Iris pigment epithelial cell (primary cell): ENCODE data around the gene GCNT2.
A peak's percentile ranks its signal among the peaks of the same experiment; 100 is the strongest.
"Not testable (repeated sequence)": the region's sequence is repeated elsewhere in the genome, so short reads cannot be mapped to it uniquely, and the experiment has no call there.

ENCODE experiments used
- DNase-seq: peaks from one replicate; pipeline ENCODE4 v3.0.0-alpha.2; 2011; ENCODE audit warnings: low read depth

The GCNT2 gene

GRCh38 chr6:10580570-10580969 is 59.4 kb downstream of the GCNT2 start:
- DNase-seq: no peak

DNA sequence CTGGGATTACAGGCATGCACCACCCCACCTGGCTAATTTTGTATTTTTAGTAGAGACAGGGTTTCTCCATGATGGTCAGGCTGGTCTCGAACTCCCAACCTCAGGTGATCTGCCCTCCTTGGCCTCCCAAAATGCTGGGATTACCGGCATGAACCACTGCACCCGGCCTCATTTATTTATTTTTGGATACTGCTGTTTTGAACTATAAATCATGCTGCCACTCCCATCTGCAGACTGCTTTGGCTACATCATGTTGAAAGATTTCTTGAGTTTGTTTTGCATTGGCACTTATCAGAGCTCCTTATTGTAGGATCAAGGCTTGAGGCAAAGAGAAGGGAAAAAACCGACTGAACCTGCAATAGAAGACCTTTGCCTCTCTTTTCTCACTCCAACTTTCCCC is 60.3 kb downstream of the GCNT2 start:
- not testable (repeated sequence) for DNase-seq

- DNase-seq: no peak
Observed at GRCh38 chr6:10582774-10583508, 61.8 kb downstream of the GCNT2 start.

GRCh38 chr6:10583509-10583901 is 62.4 kb downstream of the GCNT2 start:
- no peak for DNase-seq

DNA sequence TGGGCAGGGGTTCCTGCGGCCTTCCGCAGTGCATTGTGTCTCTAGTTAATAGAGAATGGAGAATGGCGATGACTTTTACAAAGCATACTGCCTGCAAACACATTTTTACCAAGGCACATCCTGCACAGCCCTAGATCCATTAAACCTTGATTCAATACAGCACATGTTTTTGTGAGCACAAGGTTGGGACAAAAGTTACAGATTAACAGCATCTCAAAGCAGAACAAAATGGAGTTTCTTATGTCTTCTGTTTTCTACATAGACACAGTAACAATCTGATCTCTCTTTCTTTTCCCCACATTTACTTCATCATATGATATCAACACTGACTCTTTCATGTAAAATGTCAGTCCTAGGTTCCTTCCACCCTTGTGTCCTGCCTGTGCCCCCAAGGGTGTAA is 63.5 kb downstream of the GCNT2 start:
- DNase-seq: no peak

DNA sequence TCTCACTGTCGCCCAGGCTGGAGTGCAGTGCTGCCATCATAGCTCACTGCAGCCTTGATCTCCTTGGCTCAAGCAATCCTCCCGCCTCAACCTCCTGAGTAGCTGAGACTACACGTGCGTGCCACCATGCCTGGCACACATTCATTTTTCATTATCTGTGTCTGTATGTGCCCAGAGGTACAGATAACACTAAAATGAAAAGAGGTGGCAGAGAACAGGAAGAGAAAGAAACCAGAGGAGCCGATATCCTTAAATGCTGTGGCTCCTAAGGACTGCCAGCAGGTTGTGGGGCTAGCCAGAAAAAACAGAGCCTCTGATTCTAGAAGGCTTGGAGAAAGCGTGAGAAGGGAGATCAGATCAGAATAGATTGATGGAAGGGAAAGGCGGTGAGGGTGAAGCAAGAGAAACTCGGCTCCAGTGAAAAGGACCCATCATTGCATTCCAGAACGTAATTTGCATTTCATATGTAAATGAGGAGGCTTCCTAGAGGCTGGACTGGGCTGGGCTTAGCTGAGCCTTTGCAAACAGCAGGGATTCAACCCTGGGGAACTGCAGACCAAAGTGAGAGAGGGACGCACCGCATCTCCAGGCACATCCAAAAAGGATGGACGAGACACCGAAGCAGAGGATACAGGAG is 64.2 kb downstream of the GCNT2 start:
- DNase-seq: no peak

DNA sequence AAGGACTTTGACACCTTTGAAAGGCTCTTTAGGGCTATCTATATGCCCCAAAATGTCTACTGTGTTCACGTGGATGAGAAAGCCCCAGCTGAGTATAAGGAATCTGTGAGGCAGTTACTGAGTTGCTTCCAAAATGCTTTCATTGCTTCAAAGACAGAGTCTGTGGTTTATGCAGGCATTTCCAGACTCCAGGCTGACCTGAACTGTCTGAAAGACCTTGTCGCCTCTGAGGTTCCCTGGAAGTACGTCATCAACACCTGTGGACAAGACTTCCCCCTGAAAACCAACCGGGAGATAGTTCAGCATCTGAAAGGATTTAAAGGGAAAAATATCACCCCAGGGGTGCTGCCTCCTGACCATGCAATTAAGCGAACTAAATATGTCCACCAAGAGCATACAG is 65.2 kb downstream of the GCNT2 start:
- DNase-seq: no peak

DNA sequence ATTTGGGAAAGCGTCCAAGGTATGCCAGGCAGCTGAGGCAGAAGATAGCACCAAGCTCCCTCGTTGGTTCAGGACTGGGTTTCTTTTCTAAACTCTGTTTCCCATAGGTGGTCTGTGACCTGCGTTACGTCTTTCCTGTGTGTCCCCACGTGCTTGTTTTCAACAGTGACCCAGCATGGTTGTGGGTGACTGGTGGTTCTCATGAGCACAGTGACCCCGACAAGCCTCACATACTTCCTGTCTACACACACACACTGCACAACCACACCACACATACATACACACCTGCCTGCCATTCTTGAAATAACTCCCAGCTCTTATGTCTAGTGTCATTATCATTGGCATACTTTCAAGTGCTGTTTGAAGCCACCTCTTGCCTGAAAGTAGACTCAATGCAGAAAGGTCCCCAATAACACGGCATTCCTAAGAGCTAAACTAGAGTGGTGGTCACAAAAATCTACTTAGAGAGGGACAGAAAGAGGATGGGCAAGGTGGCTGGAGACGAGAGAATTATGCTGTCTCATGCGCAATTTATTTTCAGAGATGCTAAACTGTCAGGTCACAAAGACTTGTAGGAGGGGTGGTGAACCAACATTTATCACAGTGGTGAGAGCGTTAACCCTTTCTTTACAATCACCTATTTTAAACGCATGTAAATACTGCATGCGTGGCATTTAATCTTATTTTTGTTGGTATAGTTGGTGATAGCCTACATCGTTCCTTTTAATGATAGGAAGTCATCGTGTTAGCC is 66.7 kb downstream of the GCNT2 start:
- no peak for DNase-seq

DNA sequence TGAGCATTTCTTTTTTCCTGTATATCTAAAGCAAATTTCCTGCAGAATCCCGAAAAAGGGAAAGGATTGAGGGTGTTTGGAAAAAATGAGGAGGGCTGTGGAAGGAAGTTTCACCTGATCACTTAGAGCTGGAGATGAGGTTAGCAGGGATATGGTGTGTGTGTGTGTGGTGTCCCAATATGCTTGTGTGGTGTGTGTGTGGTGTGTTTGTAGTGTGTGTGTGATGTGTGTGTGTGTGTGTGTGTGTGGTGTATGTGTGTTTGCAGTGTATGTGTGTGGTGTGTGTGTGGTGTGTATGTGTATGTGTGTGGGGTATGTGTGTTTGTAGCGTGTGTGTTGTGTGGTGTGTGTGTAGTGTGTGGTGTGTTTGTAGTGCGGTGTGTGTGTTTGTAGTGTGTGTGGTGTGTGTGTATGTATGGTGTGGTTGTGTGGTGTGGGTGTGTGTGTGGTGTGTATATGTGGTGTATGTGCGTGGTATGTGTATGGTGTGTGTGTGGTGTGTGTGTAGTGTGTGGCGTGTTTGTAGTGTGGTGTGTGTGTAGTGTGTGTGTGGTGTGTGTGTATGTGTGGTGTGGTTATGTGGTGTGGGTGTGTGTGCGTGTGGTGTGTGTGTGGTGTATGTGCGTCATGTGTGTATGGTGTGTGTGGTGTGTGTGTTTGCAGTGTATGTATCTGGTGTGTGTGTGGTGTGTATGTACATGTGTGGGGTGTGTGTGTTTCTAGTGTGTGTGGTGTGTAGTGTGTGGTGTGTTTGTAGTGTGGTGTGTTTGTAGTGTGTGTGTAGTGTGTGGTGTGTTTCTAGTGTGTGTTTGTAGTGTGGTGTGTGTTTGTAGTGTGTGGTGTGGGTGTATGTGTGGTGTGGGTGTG is 67.6 kb downstream of the GCNT2 start:
- DNase-seq: no peak

DNA sequence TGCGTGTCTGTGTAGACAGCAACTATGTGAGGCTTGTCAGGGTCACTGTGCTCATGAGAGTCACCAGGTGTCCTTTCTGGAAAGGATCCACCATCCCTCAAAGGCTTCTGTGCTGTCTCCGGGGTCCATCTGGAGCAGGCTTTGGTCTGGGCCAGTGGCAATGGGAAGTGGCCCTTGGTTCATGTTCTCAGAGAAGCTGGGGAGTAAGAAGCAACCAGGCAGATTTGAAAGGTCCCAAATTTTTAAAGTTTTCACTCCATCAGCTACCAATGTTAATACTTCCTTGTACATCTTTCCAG is 68.2 kb downstream of the GCNT2 start:
- DNase-seq: no peak

DNA sequence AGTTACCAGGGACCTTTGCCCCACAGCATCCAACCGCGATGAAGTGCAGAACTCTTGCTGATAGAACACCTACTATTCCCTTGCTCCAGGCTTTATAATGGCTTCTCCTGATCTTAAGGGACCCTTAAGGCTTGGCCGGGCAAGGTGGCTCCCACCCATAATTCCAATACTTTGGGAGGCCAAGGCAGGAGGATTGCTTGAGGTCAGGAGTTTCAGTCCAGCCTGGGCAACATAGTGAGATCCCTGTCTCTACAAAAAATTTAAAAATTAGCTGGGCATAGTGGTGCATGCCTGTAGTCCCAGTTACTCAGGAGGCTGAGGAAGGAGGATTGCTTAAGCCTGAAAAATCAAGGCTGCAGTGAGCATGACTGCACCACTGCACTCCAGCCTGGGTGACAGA is 68.8 kb downstream of the GCNT2 start:
- DNase-seq: no peak

DNA sequence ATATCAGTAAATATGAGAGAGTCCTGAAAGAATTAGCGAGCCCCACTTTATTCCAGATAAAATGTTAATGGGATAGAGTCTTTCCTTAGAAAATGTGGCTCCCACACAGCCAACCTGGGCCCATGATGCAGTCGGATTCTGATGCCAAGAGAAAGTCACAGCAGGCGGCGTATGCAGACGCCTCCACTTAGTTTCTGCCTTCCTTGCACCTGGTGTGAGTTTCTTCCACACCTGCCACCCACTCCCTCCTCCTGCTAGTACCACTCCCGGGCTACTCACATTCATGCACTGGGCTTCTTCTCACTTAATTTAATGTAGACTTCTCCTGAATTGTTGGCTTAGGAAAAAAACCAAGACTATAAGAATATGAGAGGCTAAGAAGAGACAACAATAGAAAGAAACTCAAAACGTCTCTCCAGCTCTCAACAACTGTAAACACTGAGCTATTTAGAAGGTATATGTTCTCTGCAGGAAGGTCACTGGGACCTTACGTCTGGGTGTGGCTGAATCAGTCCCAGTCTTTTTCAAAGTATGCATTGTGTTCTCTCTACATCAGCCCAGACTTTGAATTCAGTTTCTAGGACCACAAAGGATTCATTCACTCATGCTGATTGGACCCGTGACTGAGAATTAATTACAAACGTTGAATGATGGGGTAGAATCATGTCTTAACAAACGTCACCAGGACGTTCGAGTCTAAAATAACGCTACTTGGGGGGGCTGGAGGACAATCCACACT is 70.4 kb downstream of the GCNT2 start:
- DNase-seq: no peak

GRCh38 chr6:10595731-10596664 is 74.8 kb downstream of the GCNT2 start:
- peak; percentile 63 for DNase-seq

DNA sequence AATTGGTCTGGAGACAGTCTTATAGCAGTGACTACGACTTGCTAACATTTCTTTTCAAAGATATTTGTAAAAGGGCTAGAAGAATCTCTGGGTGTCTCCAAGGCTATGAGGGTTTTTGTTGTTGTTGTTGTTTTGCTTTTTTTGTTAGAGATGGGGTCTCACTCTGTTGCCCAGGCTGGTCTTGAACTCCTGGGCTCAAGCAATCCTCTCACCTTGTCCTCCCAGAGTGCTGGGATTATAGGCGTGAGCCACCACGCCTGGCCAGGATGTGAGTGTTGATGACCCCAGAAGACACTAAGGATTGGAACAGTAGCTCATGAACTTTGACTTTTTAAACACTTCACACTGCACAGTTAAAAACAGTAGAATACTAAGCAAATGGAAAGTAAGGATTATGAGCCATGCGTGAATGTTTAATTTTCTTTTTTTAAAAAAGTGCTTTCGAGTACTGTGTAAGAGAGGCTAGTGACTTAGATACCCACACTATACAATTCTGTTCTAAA is 76.4 kb downstream of the GCNT2 start:
- DNase-seq: no peak

GRCh38 chr6:10598084-10598960 is 77.2 kb downstream of the GCNT2 start:
- no peak for DNase-seq

- no peak for DNase-seq
Observed at GRCh38 chr6:10599046-10599445, 77.9 kb downstream of the GCNT2 start.

DNA sequence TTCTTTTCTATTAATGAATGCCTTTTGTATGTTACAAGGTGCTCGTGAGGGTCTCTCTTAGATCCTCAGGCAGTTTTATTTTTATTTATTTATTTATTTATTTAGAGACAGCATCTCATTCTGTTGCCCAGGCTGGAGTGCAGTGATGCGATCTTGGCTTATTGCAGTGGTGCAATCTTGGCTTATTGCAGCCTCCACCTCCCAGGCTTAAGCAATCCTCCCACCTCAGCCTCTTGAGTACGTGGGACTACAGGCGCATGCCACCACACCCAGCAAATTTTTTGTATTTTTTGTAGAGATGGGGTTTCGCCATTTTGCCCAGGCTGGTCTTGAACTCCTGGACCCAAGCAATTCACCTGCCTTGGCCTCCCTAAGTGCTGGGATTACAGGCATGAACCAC is 79.5 kb downstream of the GCNT2 start:
- DNase-seq: not testable (repeated sequence)

DNA sequence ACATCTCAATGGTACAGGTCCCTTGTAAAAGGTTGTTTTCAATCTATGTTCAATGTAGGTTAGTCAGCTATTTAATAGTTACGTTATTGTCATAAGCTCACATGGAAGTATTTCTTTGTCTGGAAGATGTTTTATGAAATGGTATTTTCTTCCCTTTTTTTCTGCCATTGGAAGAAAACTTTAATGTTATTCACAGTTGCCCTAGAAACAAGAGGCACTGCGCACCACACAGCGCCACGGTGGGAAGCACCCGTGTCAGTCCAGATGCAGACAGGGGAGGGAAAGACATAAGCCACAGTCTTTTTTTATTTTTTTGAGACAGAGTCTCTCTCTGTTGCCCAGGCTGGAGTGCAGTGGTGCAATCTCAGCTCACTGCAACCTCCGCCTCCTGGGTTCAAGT is 82.1 kb downstream of the GCNT2 start:
- no peak for DNase-seq

GRCh38 chr6:10609038-10609437 is 87.9 kb downstream of the GCNT2 start:
- DNase-seq: no peak
